Measurements from ENCODE around the gene KCNQ1. TPM values are rescaled to one million over a fixed set of nuclear protein-coding genes. Genes with fewer than 3 reads are reported as not detected.

KCNQ1 gene
- total RNA-seq, 1 experiment from 2014 or later: 2.5 TPM

GRCh38 chr11:2767071-2767470 is 322.3 kb downstream of the KCNQ1 start:
- Mint-ChIP-seq H3K4me3 (no peak overlapping the region), H3K27ac (no peak overlapping the region), H3K4me1 (no peaks in the 10 kb centered on the region), H3K9me3 (peaks cover 13% of the 10 kb centered on the region), H3K36me3 (no peaks in the 10 kb centered on the region), H3K27me3 (ENCODE audit: low read depth) (peaks cover 90% of the 10 kb centered on the region)
- no peak for TF ChIP-seq OVOL2 (CRISPR knock-in tag; IDR thresholded peaks at IDR 0.05; ENCODE audit: borderline replicate concordance)
- no peak for TF ChIP-seq NFYB (CRISPR knock-in tag; conservative IDR thresholded peaks at IDR 0.05; ENCODE audit: low read depth)
- no peak for TF ChIP-seq USF2 (CRISPR knock-in tag; IDR thresholded peaks at IDR 0.05)
- no peak for TF ChIP-seq SP1 (CRISPR knock-in tag; conservative IDR thresholded peaks at IDR 0.05)
- no peak for TF ChIP-seq ZBTB21 (CRISPR knock-in tag; IDR thresholded peaks at IDR 0.05; ENCODE audit: borderline replicate concordance)
- TF ChIP-seq ETV6 (CRISPR knock-in tag; IDR thresholded peaks at IDR 0.05): no peak
- no peak for TF ChIP-seq EMX1 (CRISPR knock-in tag; IDR thresholded peaks at IDR 0.05)
- TF ChIP-seq ZNF532 (CRISPR knock-in tag; IDR thresholded peaks at IDR 0.05; ENCODE audit: borderline replicate concordance): no peak
- no peak for TF ChIP-seq ZNF396 (CRISPR knock-in tag; IDR thresholded peaks at IDR 0.05; ENCODE audit: borderline replicate concordance)
- no peak for TF ChIP-seq ARID4B (CRISPR knock-in tag; IDR thresholded peaks at IDR 0.05; ENCODE audit: borderline replicate concordance)
- POLR2A ChIA-PET: no interaction called here
- ATAC-seq (no peak), DNase-seq (ENCODE audit: low spot score) (no peak)
- CTCF ChIA-PET: no interaction called here

- ChIA-PET CTCF (no interaction called here), POLR2A (no interaction called here)
- TF ChIP-seq ZNF121 (CRISPR knock-in tag; IDR thresholded peaks at IDR 0.05): no peak
- Mint-ChIP-seq H3K27ac (no peak overlapping the region), H3K9me3 (peaks cover 13% of the 10 kb centered on the region), H3K4me1 (no peaks in the 10 kb centered on the region), H3K27me3 (ENCODE audit: low read depth) (peaks cover 90% of the 10 kb centered on the region), H3K4me3 (no peak overlapping the region), H3K36me3 (no peaks in the 10 kb centered on the region)
- no peak for ATAC-seq
- DNase-seq (ENCODE audit: low spot score): peak; percentile 4
Observed at GRCh38 chr11:2767801-2768200, 323.0 kb downstream of the KCNQ1 start.

GRCh38 chr11:2768471-2769408 is 323.9 kb downstream of the KCNQ1 start:
- no peak for DNase-seq (ENCODE audit: low spot score)
- no peaks in the 10 kb centered on the region for H3K4me1 Mint-ChIP-seq
- peaks cover 95% of the 10 kb centered on the region for H3K27me3 Mint-ChIP-seq (ENCODE audit: low read depth)
- peaks cover 13% of the 10 kb centered on the region for H3K9me3 Mint-ChIP-seq
- H3K4me3 Mint-ChIP-seq: no peak overlapping the region
- no peak for ATAC-seq
- ChIA-PET POLR2A (no interaction called here), CTCF (no interaction called here)
- H3K36me3 Mint-ChIP-seq: no peaks in the 10 kb centered on the region
- no peak overlapping the region for H3K27ac Mint-ChIP-seq
- TF ChIP-seq ZNF425 (CRISPR knock-in tag; conservative IDR thresholded peaks at IDR 0.05): no peak
- TF ChIP-seq TEAD4 (CRISPR knock-in tag; IDR thresholded peaks at IDR 0.05): no peak
- no peak for TF ChIP-seq NR3C1 (CRISPR knock-in tag; conservative IDR thresholded peaks at IDR 0.05; ENCODE audit: low read depth)
- no peak for TF ChIP-seq E2F4 (CRISPR knock-in tag; IDR thresholded peaks at IDR 0.05; ENCODE audit: borderline replicate concordance, low read depth)

Data from WTC11 (cell line).